Measurements from ENCODE around the gene NEIL3. TPM values are rescaled to one million over a fixed set of nuclear protein-coding genes. Genes with fewer than 3 reads are reported as not detected.
A peak's percentile ranks its signal among the peaks of the same experiment; 100 is the strongest.

Gene NEIL3
- total and polyA plus RNA-seq, 9 of the 15 experiments (the other 6 are each of a cell fraction or from before 2014, with no cell fraction given), result 2.7 to 23.3 (median 12.9) TPM

DNA sequence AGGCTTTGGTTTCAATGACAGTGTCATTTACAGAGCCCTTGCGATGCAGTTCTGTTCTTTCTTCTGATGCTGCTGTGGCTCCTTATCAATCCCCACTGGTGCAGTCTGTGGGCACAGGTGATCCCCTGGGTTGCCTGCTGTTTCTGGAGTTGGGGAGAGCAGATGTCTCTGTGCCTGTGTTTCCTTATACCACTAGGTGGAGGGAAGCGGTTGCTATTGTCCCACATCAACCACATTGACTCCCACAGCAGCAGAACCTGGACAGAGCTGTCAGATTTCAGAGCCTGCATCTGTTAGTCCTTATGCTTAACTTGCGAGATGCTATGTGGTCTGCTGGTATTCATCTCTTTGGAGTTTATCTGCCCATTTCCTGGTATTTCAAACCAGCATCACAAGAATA lies 57.7 kb downstream of the NEIL3 start:
- POLR2A ChIA-PET, result interaction anchor here (0.5 kb wide), 1 partner anchor 41 kb away, joined by 3 read pairs; no protein-coding TSS in a partner anchor
- H3K9me1 ChIP-seq (ENCODE audit: control insufficient read depth, insufficient read depth, low read length), result no peaks in the 10 kb centered on the region
- H3K9ac ChIP-seq (ENCODE audit: insufficient read depth in 1 of 2, low read depth in 2 of 2, low read length in 2 of 2), result no peak overlapping the region
- intact Hi-C loops (cut with micrococcal nuclease), result no loop called here
- in situ Hi-C loops (cut with MboI), result no loop called here
- H3K4me1 ChIP-seq (replicated peaks in 1 of 2; ENCODE audit: control insufficient read depth in 2 of 2, insufficient read depth in 2 of 2, low read length in 2 of 2), result no peaks in the 10 kb centered on the region
- DNase-seq (ENCODE audit: extremely low read depth in 1 of 4, low spot score in 3 of 4) (peak in 1 of 4 experiments; percentile 9), ATAC-seq (peak; percentile 65; the same call in 1 of the 3 replicates), FAIRE-seq (no peak)
- no peak overlapping the region for H2AFZ ChIP-seq (ENCODE audit: low read depth, low read length)
- no peaks in the 10 kb centered on the region for H4K20me1 ChIP-seq (replicated peaks; ENCODE audit: control insufficient read depth, insufficient read depth, low read length)
- H3K79me2 ChIP-seq (ENCODE audit: control insufficient read depth, insufficient read depth, low read length), result no peaks in the 10 kb centered on the region
- H3K27ac ChIP-seq (ENCODE audit: extremely low read depth, low read depth, low read length), result no peak overlapping the region
- TF ChIP-seq SREBF1 (IDR thresholded peaks at IDR 0.05; ENCODE audit: borderline replicate concordance, low read depth, low read length) (no peak), SMAD1 (IDR thresholded peaks at IDR 0.05; ENCODE audit: low read depth, low read length, partially characterized antibody) (no peak), ZBTB11 (CRISPR knock-in tag; IDR thresholded peaks at IDR 0.05) (no peak), TRIM25 (IDR thresholded peaks at IDR 0.05; ENCODE audit: borderline replicate concordance) (no peak), RAD51 (IDR thresholded peaks at IDR 0.05; ENCODE audit: borderline replicate concordance, low read depth) (no peak), ZNF197 (CRISPR knock-in tag; IDR thresholded peaks at IDR 0.05; ENCODE audit: low read depth) (no peak), SP2 (IDR thresholded peaks at IDR 0.05; ENCODE audit: extremely low read depth, low read depth, low read length, poor library complexity, severe bottlenecking) (no peak), BHLHE40 (IDR thresholded peaks at IDR 0.05; ENCODE audit: low read length) (no peak), CAMTA2 (CRISPR knock-in tag; conservative IDR thresholded peaks at IDR 0.05) (no peak), PBX2 (CRISPR knock-in tag; IDR thresholded peaks at IDR 0.05; ENCODE audit: low read depth) (no peak), PBX2 (tag; conservative IDR thresholded peaks at IDR 0.05; ENCODE audit: low read depth) (no peak), BACH1 (tag; IDR thresholded peaks at IDR 0.05) (no peak), MXI1 (IDR thresholded peaks at IDR 0.05; ENCODE audit: low read depth, low read length) (no peak)
- TF ChIP-seq, protein P1, sequence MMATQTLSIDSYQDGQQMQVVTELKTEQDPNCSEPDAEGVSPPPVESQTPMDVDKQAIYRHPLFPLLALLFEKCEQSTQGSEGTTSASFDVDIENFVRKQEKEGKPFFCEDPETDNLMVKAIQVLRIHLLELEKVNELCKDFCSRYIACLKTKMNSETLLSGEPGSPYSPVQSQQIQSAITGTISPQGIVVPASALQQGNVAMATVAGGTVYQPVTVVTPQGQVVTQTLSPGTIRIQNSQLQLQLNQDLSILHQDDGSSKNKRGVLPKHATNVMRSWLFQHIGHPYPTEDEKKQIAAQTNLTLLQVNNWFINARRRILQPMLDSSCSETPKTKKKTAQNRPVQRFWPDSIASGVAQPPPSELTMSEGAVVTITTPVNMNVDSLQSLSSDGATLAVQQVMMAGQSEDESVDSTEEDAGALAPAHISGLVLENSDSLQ (IDR thresholded peaks at IDR 0.05), result no peak
- H3K36me3 ChIP-seq (ENCODE audit: control insufficient read depth, insufficient read depth, low read length), result no peaks in the 10 kb centered on the region; the same call in 2 of the 3 replicates
- H3K27me3 ChIP-seq (ENCODE audit: control insufficient read depth in 2 of 2, insufficient read depth in 2 of 2, low read length in 2 of 2), result no peaks in the 10 kb centered on the region
- BruUV-seq (replicated peaks), result no TSS peak
- H3K4me2 ChIP-seq (ENCODE audit: insufficient read depth, low read length), result no peak overlapping the region
- WGBS (ENCODE audit: insufficient coverage, low coverage, missing lambda C conversion rate), result 55% methylated on average over 3 of the region's 3 CpGs
- no peaks in the 10 kb centered on the region for H3K9me3 ChIP-seq (replicated peaks; ENCODE audit: control insufficient read depth, insufficient read depth, low read depth, low read length)
- no peak overlapping the region for H3K4me3 ChIP-seq
- CTCF ChIA-PET (ENCODE audit: low intra/inter-chr PET ratio), result no interaction called here
